Lower leg skin (tissue), 3 donors: ENCODE measurements around the gene ATP4A.

Experiments
- POLR2A ChIP-seq, 2 donors: fragments of 450-650 bp; IDR thresholded peaks; one replicate each; pipeline ENCODE4 v1.6.1; 2016 to 2017; ENCODE audit warnings: antibody characterized with exemption in 2 of 2, mild to moderate bottlenecking in 1 of 2, moderate library complexity in 1 of 2
- TF ChIP-seq, protein P1 (sequence below), 3 donors: fragments of 450-650 bp; IDR thresholded peaks; one replicate each; pipeline ENCODE4 v1.5.1; 2016; ENCODE audit warnings: antibody characterized with exemption in 3 of 3, mild to moderate bottlenecking in 3 of 3, moderate library complexity in 2 of 3

DNA sequence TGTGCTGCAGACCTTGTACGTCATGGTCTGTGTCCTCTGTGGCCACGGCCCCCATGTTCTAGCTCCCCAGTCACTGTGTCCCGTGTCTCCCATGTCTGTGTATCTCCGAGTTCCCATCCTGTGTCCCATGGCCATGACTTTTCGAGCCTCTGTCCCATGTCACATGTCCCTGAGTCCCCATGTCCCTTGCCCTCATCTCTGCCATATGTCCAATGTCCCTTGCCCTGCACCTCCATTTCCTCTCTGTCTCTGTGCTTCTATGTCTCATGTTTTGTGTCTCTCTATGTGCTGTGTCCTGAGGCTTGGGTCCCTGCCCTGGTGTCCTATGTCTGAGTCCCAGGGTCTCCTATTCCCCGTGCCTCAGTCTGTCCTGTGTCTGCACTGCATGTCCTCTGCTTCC, 2.0 kb downstream of the ATP4A start:
- TF ChIP-seq, protein P1, sequence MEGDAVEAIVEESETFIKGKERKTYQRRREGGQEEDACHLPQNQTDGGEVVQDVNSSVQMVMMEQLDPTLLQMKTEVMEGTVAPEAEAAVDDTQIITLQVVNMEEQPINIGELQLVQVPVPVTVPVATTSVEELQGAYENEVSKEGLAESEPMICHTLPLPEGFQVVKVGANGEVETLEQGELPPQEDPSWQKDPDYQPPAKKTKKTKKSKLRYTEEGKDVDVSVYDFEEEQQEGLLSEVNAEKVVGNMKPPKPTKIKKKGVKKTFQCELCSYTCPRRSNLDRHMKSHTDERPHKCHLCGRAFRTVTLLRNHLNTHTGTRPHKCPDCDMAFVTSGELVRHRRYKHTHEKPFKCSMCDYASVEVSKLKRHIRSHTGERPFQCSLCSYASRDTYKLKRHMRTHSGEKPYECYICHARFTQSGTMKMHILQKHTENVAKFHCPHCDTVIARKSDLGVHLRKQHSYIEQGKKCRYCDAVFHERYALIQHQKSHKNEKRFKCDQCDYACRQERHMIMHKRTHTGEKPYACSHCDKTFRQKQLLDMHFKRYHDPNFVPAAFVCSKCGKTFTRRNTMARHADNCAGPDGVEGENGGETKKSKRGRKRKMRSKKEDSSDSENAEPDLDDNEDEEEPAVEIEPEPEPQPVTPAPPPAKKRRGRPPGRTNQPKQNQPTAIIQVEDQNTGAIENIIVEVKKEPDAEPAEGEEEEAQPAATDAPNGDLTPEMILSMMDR (IDR thresholded peaks at IDR 0.05) = no peak
- TF ChIP-seq POLR2A (IDR thresholded peaks at IDR 0.05) = no peak
